Activated T-cell treated with anti-CD3 and anti-CD28 coated beads, Interleukin-2, amount 50 U/mL, for 72 hours (primary cell): ENCODE measurements around the gene AHCYL1. TPM values are rescaled to one million over a fixed set of nuclear protein-coding genes. Genes with fewer than 3 reads are reported as not detected.
"Not testable (repeated sequence)": the region's sequence is repeated elsewhere in the genome, so short reads cannot be mapped to it uniquely, and the experiment has no call there.

Experiments
- ATAC-seq, 2 donors: fragments of 150-1000 bp; cut with Tn5 transposase; replicated peaks in 1 of 2; 2 replicates each; pipeline ENCODE4 v1.10.0; 2021; ENCODE audit warnings: moderate library complexity in 2 of 2, mild to moderate bottlenecking in 1 of 2
- DNase-seq, 2 donors: peaks; one replicate each; pipeline ENCODE4 v3.0.0; 2021 to 2022; ENCODE audit warnings: mixed read lengths in 1 of 2
- H3K27ac Mint-ChIP-seq: one replicate; pipeline ENCODE4 v1.8.0; 2022; ENCODE audit warnings: mild to moderate bottlenecking, moderate library complexity, mixed read lengths
- H3K27me3 Mint-ChIP-seq: one replicate; pipeline ENCODE4 v1.8.0; 2022; ENCODE audit warnings: low read depth, mixed read lengths
- H3K36me3 Mint-ChIP-seq, 2 donors: one replicate each; pipeline ENCODE4 v1.8.0; 2022; ENCODE audit warnings: mixed read lengths in 2 of 2, mild to moderate bottlenecking in 1 of 2; ENCODE audit not compliant: insufficient read depth in 2 of 2
- H3K4me1 Mint-ChIP-seq: one replicate; pipeline ENCODE4 v1.8.0; 2022; ENCODE audit warnings: low read depth, mixed read lengths
- H3K4me3 Mint-ChIP-seq, 2 donors: one replicate each; pipeline ENCODE4 v1.8.0; 2022; ENCODE audit warnings: mild to moderate bottlenecking in 2 of 2, mixed read lengths in 2 of 2, moderate library complexity in 2 of 2
- H3K9me3 Mint-ChIP-seq, 2 donors: one replicate each; pipeline ENCODE4 v1.8.0; 2022; ENCODE audit warnings: mixed read lengths in 2 of 2
- total RNA-seq, 2 donors: library from RNA; stranded (reverse); gene quantifications; one replicate each; pipeline ENCODE4 v1.2.3, GENCODE V29; 2022

AHCYL1 gene
- 100 to 1,000 TPM in 1 of 2 donors, 10 to 100 TPM in 1; 87.0 to 101 TPM for total RNA-seq

DNA sequence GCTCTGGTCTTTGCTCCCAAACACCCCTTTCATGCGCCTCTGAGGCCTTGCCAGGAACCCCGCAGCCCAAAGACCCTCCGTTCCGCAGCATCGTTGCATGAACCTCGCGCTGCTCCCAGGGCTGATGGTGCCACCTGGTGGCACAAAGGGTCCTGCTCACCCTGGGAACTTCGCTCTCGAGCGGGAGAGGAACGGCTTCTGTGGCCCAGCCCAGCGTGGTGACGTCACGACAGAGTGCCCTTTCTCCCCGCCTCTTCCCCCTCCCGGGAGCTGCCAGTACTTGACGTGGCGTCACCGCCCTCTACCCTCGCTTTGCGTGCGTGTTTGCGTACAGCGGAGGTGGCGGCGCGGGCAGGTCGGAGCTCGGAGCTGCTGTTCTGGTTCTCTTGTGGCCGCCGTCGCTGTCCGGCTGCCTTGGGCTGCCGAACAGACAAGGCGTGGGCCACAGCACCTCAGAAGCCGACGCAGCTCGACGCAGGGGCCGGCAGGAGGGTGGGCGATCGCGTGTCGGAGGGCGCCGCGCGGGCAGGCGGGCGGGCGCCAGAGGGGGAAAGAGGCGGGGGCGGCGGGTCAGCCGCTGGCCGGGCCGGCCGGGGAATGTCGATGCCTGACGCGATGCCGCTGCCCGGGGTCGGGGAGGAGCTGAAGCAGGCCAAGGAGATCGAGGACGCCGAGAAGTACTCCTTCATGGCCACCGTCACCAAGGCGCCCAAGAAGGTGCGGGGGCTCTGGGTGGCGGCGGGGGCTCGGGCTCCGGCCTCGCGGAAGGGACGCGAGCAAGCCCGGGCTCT, at the start of gene AHCYL1:
Gene AHCYL1, plus strand, starts transcription at position 310 of the 791 bp plus-strand sequence. Its CDS starts 288 bp downstream, at position 598.
- peaks cover 2 to 5% of the 10 kb centered on the region in 2 donors for H3K36me3 Mint-ChIP-seq
- H3K9me3 Mint-ChIP-seq, result no peaks in the 10 kb centered on the region
- no peaks in the 10 kb centered on the region for H3K27me3 Mint-ChIP-seq
- DNase-seq (peak; percentile 100), ATAC-seq (peak; percentile 98 to 99)
- peaks cover 34% of the 10 kb centered on the region for H3K4me1 Mint-ChIP-seq
- H3K4me3 Mint-ChIP-seq, result peak within 1 kb of the TSS; percentile 99
- peak within 1 kb of the TSS; percentile 98 for H3K27ac Mint-ChIP-seq

DNA sequence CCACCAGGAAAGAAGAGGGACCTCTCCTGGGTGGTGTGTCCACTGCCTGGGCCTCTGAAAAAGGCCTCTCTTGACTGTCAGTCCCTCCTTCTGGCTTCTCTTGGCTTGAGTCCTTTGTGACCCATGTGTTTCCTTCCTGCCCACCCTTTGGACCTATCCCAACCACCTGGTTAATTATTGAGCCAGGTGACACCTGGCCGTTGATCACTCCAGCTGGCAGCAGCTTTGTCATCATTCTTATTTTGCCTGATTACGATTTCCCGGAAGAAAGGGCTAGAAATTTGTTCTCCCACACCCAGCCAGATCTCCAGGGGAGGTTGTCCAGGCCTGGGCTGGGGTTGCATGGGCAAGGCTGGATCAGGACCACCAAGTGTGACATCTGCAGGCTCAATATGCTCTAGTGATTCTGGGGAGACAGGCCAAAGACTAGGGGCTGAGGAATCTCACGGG, 49.1 kb upstream of the AHCYL1 start:
- Mint-ChIP-seq H3K4me1 (peaks cover 9% of the 10 kb centered on the region), H3K9me3 (peaks cover 8 to 10% of the 10 kb centered on the region in 2 donors), H3K27me3 (no peaks in the 10 kb centered on the region), H3K27ac (no peak overlapping the region), H3K36me3 (peaks cover 5 to 7% of the 10 kb centered on the region in 2 donors), H3K4me3 (no peak overlapping the region)
- ATAC-seq, result no peak
- DNase-seq, result no peak

DNA sequence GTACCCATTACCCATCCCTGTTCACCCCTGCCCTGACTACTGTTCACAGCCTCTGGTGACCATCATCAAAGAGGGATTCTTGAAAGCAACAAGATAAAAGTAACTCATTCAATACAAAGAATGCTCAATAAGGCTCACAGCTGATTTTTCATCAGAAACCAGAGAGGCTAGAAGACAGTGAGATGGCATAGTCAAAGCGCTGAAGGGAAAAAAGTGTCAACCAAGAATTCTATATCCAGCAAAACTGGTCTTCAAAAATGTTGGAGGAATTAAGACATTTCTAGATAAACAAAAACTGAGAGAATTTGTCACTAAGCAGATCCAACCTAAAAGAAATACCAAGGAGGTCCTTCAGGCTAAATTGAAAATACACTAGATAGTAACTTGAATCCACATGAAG, 46.8 kb upstream of the AHCYL1 start:
- ATAC-seq (no peak), DNase-seq (no peak)
- H3K4me3 Mint-ChIP-seq, result no peak overlapping the region
- no peak overlapping the region for H3K27ac Mint-ChIP-seq
- peaks cover 8 to 10% of the 10 kb centered on the region in 2 donors for H3K9me3 Mint-ChIP-seq
- no peaks in the 10 kb centered on the region for H3K27me3 Mint-ChIP-seq
- peaks cover 4 to 7% of the 10 kb centered on the region in 2 donors for H3K36me3 Mint-ChIP-seq
- H3K4me1 Mint-ChIP-seq, result peaks cover 9% of the 10 kb centered on the region

DNA sequence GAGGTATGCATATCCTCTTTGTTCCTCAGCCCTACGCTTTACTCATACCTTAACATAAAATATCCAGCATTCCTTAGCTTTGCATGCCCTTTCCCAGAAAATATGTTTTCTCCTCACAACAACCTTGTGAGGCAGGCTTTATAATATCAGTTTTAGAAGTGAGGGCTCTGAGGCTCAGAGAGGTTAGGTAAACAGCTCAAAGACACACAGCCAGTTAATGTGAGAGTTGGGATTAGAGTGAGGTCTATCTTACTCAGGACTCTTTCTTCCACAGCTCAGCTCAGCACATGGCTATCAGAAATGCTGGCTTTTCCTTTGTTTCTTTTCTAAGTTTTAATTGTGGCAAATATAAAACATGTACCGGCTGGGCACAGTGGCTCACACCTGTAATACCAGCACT, 46.0 kb upstream of the AHCYL1 start:
- DNase-seq (no peak), ATAC-seq (no peak)
- H3K36me3 Mint-ChIP-seq, result peaks cover 4 to 7% of the 10 kb centered on the region in 2 donors
- H3K4me1 Mint-ChIP-seq, result peaks cover 5% of the 10 kb centered on the region
- peaks cover 8 to 10% of the 10 kb centered on the region in 2 donors for H3K9me3 Mint-ChIP-seq
- no peaks in the 10 kb centered on the region for H3K27me3 Mint-ChIP-seq
- no peak overlapping the region for H3K4me3 Mint-ChIP-seq
- no peak overlapping the region for H3K27ac Mint-ChIP-seq

DNA sequence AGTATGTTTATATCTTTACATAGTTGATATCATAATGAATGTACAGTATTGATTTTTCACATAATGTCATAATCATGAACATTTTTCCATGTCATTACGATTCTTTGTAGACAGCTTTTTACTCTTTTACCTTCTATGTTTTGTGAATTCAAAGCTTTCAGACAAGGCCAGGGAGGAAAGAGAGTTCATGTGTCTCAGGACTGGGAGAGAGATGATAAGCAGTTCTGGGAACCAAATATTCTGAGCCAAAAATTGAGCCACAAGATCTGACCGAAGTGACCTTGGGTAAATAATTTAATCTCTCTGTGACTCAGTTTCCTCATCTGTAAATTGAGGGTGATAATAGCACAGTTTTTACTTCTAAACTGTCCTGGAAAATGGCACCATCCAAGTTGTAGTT, 42.1 kb upstream of the AHCYL1 start:
- H3K4me3 Mint-ChIP-seq, result no peak overlapping the region
- H3K27me3 Mint-ChIP-seq, result peaks cover 8% of the 10 kb centered on the region
- peaks cover 5% of the 10 kb centered on the region for H3K4me1 Mint-ChIP-seq
- ATAC-seq (no peak), DNase-seq (no peak)
- H3K27ac Mint-ChIP-seq, result no peak overlapping the region
- H3K36me3 Mint-ChIP-seq, result no peaks in the 10 kb centered on the region
- H3K9me3 Mint-ChIP-seq, result peaks cover 6 to 7% of the 10 kb centered on the region in 2 donors

DNA sequence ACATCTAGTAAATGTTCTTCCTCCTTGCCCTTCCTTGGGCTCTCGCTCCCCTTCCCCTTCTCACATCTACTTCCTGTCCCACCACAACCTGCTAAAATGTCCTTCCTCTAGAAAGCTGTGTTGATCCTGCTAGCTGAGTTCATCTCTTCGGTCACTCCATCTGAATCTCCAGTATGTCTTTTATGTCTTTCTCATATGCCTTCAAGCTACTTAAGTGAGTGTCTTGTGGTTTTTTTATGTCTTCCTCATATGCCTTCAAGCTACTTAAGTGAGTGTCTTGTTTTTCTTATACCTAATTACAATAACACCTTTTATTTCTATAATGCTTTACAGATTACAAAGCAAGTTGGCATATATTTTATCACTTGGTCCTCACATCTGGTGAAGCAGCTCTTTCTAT, 40.0 kb upstream of the AHCYL1 start:
- Mint-ChIP-seq H3K9me3 (peaks cover 1 to 3% of the 10 kb centered on the region in 2 donors), H3K27ac (no peak overlapping the region), H3K4me3 (no peak overlapping the region), H3K36me3 (no peaks in the 10 kb centered on the region), H3K27me3 (peaks cover 8% of the 10 kb centered on the region), H3K4me1 (peaks cover 16% of the 10 kb centered on the region)
- DNase-seq, result no peak
- no peak for ATAC-seq

DNA sequence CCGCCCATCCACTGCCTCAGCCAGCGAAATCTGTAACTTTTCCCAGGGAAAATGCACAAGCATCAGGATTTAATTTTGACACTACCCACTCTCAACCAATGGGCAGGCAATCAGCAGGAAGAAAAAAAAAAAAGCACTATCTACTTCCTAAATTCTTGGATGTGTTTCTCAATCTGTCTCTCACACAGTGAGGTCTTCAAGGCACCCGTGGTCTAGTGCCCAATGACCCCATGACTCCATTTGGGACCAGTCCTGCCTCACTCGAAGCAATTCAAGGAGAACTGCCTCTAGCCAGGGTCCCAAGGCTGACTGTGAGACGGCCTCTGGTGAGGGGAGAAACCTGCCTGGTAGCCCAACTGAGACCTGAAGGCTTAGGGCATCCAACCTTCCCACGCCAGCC, 38.1 kb upstream of the AHCYL1 start:
- H3K4me1 Mint-ChIP-seq, result peaks cover 16% of the 10 kb centered on the region
- ATAC-seq, result no peak
- peaks cover 1 to 3% of the 10 kb centered on the region in 2 donors for H3K9me3 Mint-ChIP-seq
- no peak for DNase-seq
- no peak overlapping the region for H3K4me3 Mint-ChIP-seq
- no peak overlapping the region for H3K27ac Mint-ChIP-seq
- H3K36me3 Mint-ChIP-seq, result no peaks in the 10 kb centered on the region
- H3K27me3 Mint-ChIP-seq, result peaks cover 8% of the 10 kb centered on the region

DNA sequence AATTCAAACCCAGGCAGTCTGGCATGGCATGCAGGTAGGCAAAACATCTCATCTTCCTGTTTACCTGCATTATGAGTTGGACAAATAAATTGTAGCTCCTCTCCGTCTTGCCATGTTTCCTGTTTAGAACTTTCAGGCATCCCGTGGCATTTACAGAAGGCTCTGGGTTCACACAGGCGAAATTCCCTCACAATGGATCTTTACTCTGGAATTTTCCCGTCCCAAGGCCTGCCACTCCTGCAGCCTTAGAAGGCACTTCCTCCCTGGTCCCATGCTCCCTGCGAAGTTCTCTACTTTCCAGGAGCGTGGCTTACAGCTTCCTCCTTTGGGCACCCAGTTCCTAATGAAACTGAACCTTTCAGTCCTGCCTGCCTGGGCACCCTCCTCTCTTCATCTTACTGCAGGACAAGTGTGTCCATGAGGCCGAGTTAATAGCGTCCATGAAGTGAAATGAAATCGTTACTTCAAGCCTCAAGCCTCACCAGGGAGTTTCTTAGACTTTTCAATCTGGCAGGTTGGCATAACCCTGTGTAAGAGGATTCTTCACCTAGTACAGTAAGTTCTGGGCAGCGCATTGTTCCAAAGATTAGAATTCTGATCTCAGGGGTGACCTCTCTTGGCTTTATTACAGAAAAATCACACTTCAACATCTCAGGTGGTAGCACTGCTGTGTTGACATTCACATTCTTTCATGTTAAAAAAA, 36.8 kb upstream of the AHCYL1 start:
- H3K27ac Mint-ChIP-seq, result no peak overlapping the region
- DNase-seq, result no peak

DNA sequence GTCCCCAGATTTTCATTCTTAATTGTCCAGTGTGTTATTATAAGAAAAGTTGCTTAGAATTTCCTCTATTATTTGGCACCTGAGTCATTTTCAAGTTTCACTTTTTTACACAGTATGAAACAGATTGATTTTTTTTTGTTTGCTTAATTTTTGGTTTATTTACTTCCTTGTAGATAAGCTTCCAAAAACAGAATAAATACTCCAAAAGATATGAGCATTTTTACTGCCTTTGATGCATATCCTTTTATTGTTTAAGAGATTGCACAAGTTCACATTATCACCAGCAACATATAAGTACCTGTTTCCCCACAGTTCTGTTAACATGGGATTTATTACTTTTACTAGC, 36.3 kb upstream of the AHCYL1 start:
- peaks cover 1 to 3% of the 10 kb centered on the region in 2 donors for H3K9me3 Mint-ChIP-seq
- no peak overlapping the region for H3K4me3 Mint-ChIP-seq
- peaks cover 16% of the 10 kb centered on the region for H3K4me1 Mint-ChIP-seq

More for the DNA sequence above, 36.8 kb upstream of the AHCYL1 start:
- Mint-ChIP-seq H3K27me3 (peaks cover 8% of the 10 kb centered on the region), H3K4me1 (peaks cover 16% of the 10 kb centered on the region), H3K9me3 (peaks cover 1 to 3% of the 10 kb centered on the region in 2 donors), H3K36me3 (no peaks in the 10 kb centered on the region), H3K4me3 (no peak overlapping the region)
- ATAC-seq, result no peak

DNA sequence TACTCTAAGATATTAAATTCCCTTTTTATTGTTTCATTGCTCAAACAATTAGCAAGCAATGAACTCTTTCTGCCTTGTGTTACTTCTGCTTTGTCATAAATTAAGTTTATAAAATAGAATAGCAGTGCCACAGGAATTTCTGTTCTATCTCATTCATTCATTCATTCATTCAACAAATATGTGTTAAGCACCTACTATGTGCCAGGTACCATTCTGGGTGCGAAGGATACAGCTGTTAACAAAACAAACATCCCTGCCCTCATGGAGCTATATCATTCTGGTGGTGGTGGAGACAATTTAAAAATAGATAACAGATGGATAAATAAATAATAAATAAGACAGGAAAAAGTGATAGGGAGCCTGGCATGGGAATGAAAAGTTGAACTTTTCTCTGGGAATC, 34.5 kb upstream of the AHCYL1 start:
- ATAC-seq (no peak), DNase-seq (no peak)
- no peak overlapping the region for H3K4me3 Mint-ChIP-seq
- no peak overlapping the region for H3K27ac Mint-ChIP-seq
- peaks cover 11% of the 10 kb centered on the region for H3K4me1 Mint-ChIP-seq
- peaks cover 1 to 3% of the 10 kb centered on the region in 2 donors for H3K9me3 Mint-ChIP-seq
- no peaks in the 10 kb centered on the region for H3K36me3 Mint-ChIP-seq
- peaks cover 8% of the 10 kb centered on the region for H3K27me3 Mint-ChIP-seq

More for the DNA sequence above, 36.3 kb upstream of the AHCYL1 start:
- Mint-ChIP-seq H3K36me3 (no peaks in the 10 kb centered on the region), H3K27ac (no peak overlapping the region), H3K27me3 (peaks cover 8% of the 10 kb centered on the region)
- DNase-seq (no peak), ATAC-seq (no peak)

DNA sequence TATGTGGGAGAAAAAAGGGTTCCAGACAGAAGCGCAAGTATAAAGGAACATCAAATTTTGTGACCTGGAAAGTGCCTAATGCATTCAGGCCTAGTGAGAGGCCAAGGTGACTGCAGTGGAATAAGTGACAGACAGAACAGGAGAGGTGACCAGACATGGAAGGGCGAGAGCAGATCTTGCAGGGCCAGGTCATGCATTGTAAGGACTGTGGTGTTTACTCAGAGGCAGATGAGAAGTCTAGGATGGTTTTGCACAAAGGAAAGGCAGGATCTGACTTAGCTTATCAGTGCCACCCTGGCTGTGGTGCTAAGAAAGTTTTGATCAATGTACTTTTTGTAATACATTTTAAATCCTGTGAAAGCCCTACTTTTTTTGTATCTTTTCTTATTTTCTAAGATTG, 34.1 kb upstream of the AHCYL1 start:
- DNase-seq (no peak), ATAC-seq (no peak)
- H3K4me1 Mint-ChIP-seq, result peaks cover 11% of the 10 kb centered on the region
- H3K36me3 Mint-ChIP-seq, result no peaks in the 10 kb centered on the region
- no peak overlapping the region for H3K27ac Mint-ChIP-seq
- peaks cover 0 to 2% of the 10 kb centered on the region in 2 donors for H3K9me3 Mint-ChIP-seq
- H3K27me3 Mint-ChIP-seq, result peaks cover 8% of the 10 kb centered on the region
- H3K4me3 Mint-ChIP-seq, result no peak overlapping the region

DNA sequence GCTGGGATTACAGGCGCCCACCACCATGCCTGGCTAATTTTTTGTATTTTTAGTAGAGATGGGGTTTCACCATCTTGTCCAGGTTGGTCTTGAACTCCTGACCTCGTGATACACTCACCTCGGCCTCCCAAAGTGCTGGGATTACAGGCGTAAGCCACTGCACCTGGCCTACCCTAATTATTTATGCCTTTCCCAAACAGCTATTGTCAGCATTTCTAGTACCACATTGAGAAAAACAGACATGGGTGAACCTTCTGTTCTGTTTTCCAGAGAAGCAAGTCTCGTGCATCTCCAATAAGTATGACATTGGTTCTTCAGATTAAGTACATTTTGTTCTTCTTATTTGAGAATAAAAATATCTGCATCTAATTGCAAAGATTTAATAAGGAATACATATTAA, 33.1 kb upstream of the AHCYL1 start:
- not testable (repeated sequence) for ATAC-seq, DNase-seq, H3K27ac Mint-ChIP-seq, H3K4me3 Mint-ChIP-seq, H3K27me3 Mint-ChIP-seq, H3K36me3 Mint-ChIP-seq, H3K9me3 Mint-ChIP-seq
- H3K4me1 Mint-ChIP-seq, result peaks cover 11% of the 10 kb centered on the region

DNA sequence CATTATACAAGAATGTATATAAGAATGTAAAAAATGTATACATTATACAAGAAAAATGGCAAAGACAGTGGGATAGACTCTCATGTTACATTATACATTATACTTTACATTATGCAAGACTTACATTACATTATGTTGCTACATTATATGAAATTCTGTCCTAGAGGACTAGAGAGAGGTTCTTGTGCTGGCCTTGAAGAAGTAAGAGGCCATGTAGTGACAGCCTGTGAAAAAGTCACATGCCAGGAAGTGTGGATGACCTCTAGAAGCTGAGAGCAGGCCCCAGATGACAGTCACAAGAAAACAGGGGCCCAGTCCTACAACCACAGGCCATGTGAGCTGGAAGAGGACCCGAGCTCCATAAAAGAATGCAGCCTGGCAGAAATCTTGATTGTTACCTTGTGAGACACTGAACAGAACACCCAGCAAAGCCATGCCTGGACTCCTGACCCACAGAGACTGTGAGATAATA, 30.5 kb upstream of the AHCYL1 start:
- Mint-ChIP-seq H3K27me3 (peaks cover 7% of the 10 kb centered on the region), H3K27ac (no peak overlapping the region), H3K36me3 (no peaks in the 10 kb centered on the region), H3K4me3 (no peak overlapping the region), H3K9me3 (no peaks in the 10 kb centered on the region), H3K4me1 (no peaks in the 10 kb centered on the region)
- DNase-seq (no peak), ATAC-seq (no peak)
